ENCODE measurements around the gene PRSS16. TPM values are rescaled to one million over a fixed set of nuclear protein-coding genes. Genes with fewer than 3 reads are reported as not detected.

Gene PRSS16
- total RNA-seq, 1 donor from 2014 or later: 10.5 TPM

DNA sequence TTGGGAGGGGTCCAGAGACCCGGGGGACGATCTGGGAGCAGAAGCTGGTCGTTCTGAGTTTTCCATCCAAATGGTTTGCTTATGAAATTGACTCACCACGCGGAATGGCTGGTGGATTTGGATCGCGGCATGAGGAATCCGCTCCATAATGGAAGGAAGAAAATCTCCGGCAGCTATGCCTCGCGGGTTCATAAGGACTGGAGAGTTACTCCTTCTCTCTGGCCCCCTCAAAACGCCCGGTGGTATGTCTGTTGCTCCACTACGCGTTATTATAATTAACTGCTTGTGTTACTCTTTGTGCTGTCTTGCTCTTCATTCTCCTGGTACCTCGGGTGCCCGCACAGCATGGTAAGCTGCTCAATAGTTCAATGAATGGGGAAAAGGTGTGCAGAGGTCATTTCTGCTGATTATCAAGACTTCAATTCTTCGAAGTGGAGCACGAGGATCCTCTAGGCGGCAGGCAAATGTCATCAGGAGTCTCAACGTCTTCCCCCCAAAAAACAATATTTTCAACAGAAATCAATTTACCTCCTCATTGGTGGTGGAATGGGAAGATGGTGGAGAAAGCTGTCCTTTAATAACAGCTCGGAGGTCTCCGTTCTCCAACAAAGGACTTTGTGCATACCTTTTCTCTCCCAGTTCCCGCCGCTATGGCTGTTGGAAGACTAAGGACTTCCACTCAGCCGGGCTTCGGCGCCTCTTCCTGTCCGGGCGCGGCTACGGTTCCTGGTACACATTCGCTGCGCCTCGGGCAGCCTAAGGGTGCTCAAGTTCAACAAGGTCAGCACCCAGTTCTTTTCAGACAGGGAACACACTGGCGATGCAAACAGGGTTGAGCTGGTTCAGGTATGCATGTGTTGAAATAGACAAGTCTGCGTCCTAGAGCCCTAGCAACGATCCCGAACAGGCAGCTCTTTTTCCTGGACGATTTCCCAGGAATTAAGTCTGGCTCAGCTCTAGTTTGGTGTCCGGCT, 9.2 kb upstream of the PRSS16 start:
- peak overlapping the region; percentile 90 for H3K4me3 Mint-ChIP-seq
- H3K9me3 Mint-ChIP-seq: no peaks in the 10 kb centered on the region
- H3K36me3 Mint-ChIP-seq: peaks cover under 1% of the 10 kb centered on the region
- TF ChIP-seq, protein P1, sequence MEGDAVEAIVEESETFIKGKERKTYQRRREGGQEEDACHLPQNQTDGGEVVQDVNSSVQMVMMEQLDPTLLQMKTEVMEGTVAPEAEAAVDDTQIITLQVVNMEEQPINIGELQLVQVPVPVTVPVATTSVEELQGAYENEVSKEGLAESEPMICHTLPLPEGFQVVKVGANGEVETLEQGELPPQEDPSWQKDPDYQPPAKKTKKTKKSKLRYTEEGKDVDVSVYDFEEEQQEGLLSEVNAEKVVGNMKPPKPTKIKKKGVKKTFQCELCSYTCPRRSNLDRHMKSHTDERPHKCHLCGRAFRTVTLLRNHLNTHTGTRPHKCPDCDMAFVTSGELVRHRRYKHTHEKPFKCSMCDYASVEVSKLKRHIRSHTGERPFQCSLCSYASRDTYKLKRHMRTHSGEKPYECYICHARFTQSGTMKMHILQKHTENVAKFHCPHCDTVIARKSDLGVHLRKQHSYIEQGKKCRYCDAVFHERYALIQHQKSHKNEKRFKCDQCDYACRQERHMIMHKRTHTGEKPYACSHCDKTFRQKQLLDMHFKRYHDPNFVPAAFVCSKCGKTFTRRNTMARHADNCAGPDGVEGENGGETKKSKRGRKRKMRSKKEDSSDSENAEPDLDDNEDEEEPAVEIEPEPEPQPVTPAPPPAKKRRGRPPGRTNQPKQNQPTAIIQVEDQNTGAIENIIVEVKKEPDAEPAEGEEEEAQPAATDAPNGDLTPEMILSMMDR (conservative IDR thresholded peaks at IDR 0.05): no peak
- H3K4me1 Mint-ChIP-seq (ENCODE audit: unreplicated experiment): peaks cover 12% of the 10 kb centered on the region
- no peak for DNase-seq (ENCODE audit: extremely low spot score, unreplicated experiment)
- peak overlapping the region; percentile 58 for H3K27ac Mint-ChIP-seq
- H3K27me3 Mint-ChIP-seq: peaks cover 68% of the 10 kb centered on the region

DNA sequence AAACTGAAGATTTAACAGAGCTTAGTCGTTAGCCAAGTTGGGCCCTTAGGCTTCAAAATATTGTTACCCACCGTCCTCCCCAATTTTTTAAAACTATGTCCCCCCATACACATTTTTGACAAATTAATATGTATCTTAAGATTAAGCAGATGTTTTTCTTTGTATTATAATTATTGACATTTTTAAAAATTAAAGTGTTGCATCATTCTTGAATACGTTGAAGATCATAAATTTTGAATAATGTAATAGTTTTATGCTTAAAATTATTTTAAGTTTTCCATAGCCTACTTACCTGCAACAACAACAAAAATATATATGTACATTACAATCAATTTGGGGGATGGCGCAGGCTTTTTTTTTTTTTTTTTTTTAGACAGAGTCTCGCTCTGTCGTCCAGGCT, 8.2 kb upstream of the PRSS16 start:
- Mint-ChIP-seq H3K9me3 (no peaks in the 10 kb centered on the region), H3K27me3 (peaks cover 65% of the 10 kb centered on the region), H3K4me1 (ENCODE audit: unreplicated experiment) (peaks cover 12% of the 10 kb centered on the region), H3K27ac (no peak overlapping the region), H3K4me3 (no peak overlapping the region), H3K36me3 (no peaks in the 10 kb centered on the region)
- no peak for DNase-seq (ENCODE audit: extremely low spot score, unreplicated experiment)
- TF ChIP-seq, protein P1 (conservative IDR thresholded peaks at IDR 0.05): no peak

DNA sequence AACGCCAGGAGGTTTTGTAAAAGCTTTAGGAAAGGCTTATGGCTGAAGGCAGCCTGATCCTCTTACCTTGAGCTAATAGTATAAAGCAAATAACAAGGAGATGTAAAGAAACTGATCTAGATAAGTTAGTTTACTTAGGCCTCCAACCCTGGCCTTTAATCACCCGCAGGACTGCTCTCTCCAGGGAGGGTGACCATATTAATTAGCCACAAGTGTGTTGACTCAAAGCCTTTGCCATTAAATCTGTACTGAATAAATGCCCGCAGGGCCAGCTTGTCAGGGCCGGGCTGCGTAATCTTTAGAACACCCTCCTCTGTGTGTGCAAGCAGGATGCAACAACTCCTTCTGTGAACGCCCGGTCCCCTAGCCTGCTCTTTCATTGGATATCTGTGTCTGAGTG, 6.1 kb upstream of the PRSS16 start:
- TF ChIP-seq, protein P1 (conservative IDR thresholded peaks at IDR 0.05): no peak

DNA sequence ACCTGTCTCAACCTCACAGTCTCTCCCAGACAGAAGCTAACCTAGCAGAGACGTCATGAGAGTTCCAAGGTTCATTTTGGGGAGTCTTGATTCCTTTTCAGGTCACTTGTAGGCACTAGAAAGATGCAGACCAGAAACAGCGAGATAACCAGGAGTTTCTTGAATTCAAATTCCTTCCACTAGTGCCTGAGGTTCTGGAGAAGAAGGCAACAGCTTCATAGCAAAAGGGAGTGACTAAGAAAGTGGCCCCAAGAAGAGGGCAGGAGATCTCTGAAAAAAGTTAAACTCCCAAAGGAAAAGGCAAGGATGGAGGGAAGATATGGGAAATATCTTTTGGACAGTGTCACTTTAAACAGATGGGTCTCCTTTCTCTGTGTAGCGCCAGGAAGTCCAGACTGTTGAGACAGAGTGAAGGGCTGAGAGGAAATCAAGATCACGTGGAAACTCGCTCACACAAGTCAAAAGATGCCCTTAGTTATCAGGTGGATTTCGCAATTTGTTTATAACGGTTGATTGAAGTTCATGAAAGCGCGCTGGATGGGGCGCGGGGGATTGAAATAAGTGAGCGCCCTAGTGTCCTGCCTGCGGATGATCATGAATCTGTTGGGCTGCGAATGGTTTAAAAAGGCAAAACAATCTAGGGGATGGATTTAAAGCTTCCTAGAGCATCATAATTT, 4.8 kb upstream of the PRSS16 start:
- no peak overlapping the region for H3K27ac Mint-ChIP-seq
- peaks cover 7% of the 10 kb centered on the region for H3K4me1 Mint-ChIP-seq (ENCODE audit: unreplicated experiment)
- TF ChIP-seq, protein P1 (conservative IDR thresholded peaks at IDR 0.05): no peak
- no peak for DNase-seq (ENCODE audit: extremely low spot score, unreplicated experiment)
- H3K9me3 Mint-ChIP-seq: no peaks in the 10 kb centered on the region
- H3K4me3 Mint-ChIP-seq: no peak overlapping the region
- H3K36me3 Mint-ChIP-seq: no peaks in the 10 kb centered on the region
- peaks cover 38% of the 10 kb centered on the region for H3K27me3 Mint-ChIP-seq

More for the DNA sequence above, 6.1 kb upstream of the PRSS16 start:
- DNase-seq (ENCODE audit: extremely low spot score, unreplicated experiment): no peak
- Mint-ChIP-seq H3K4me3 (no peak overlapping the region), H3K27me3 (peaks cover 51% of the 10 kb centered on the region), H3K27ac (no peak overlapping the region), H3K4me1 (ENCODE audit: unreplicated experiment) (peaks cover 7% of the 10 kb centered on the region), H3K9me3 (no peaks in the 10 kb centered on the region), H3K36me3 (no peaks in the 10 kb centered on the region)

DNA sequence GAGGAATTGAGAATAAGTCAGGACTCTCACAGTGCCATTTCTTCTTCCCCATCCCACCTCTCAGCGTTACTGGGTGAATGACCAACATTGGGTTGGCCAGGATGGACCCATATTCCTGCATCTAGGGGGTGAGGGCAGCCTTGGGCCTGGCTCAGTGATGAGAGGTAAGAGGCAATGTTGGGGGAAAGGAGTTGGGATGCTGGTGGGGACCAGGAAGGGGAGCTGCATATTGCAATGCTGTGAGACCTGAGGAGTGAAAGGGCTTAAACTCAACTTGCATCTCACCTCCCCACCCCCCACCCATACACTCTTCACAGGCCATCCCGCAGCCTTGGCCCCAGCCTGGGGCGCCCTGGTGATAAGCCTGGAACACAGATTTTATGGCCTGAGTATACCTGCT, 1.3 kb downstream of the PRSS16 start:
- H3K27me3 Mint-ChIP-seq: peaks cover 48% of the 10 kb centered on the region
- no peaks in the 10 kb centered on the region for H3K4me1 Mint-ChIP-seq (ENCODE audit: unreplicated experiment)
- no peaks in the 10 kb centered on the region for H3K36me3 Mint-ChIP-seq
- no peak overlapping the region for H3K27ac Mint-ChIP-seq
- DNase-seq (ENCODE audit: extremely low spot score, unreplicated experiment): no peak
- H3K9me3 Mint-ChIP-seq: no peaks in the 10 kb centered on the region
- no peak overlapping the region for H3K4me3 Mint-ChIP-seq
- TF ChIP-seq, protein P1 (conservative IDR thresholded peaks at IDR 0.05): no peak
